Measurements from ENCODE around the gene ARR3. TPM values are rescaled to one million over a fixed set of nuclear protein-coding genes. Genes with fewer than 3 reads are reported as not detected.
"Not testable (repeated sequence)": the region's sequence is repeated elsewhere in the genome, so short reads cannot be mapped to it uniquely, and the experiment has no call there.

Gene ARR3
- total RNA-seq (not detected), polyA plus RNA-seq (ENCODE audit: insufficient read length in 2 of 2) (under 1 TPM in 1 of 2 donors, not detected in 1; 0.45 TPM)
- long read RNA-seq, donor 1 = 0 reads
- long read RNA-seq, donor 2 = 0 reads
- long read RNA-seq, donor 3 = 0 reads
- long read RNA-seq, donor 4, partial matches to known transcripts = 62 of 183 reads
- long read RNA-seq, donor 4, other reads (novel, unspliced or antisense) = 121 of 183 reads

DNA sequence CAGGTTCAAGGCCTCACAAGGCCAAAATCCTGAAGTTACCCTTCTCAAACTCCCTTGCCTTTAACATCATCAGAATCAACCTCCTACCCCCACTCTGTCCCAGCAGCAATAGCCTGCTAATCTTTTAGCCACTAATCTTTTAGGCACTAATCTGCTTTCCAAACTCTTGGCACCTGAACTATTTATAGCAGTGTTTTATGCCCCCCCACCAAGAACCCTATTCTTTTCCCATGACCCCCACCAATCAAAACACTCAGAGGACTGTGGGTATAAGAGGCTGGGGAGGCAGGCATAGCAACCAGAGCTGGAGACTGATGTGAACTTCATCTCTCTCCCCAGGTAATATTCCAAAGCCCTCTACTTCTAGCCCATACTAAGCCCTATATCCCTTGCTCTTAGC lies at the start of gene ARR3:
Gene ARR3 (plus strand): TSS at position 301 of the 400 bp plus-strand sequence. CDS start 1,052 bp downstream, outside the sequence.
- peaks cover 1% of the 10 kb centered on the region for H3K27me3 ChIP-seq (ENCODE audit: control insufficient read depth, insufficient read depth, low read length)
- H3K4me1 ChIP-seq (ENCODE audit: control insufficient read depth, insufficient read depth, low read length) = no peaks in the 10 kb centered on the region
- no peak for DNase-seq (ENCODE audit: low read depth in 4 of 6, low spot score in 6 of 6)
- H3K27ac ChIP-seq (ENCODE audit: low read depth, low read length) = no peak within 1 kb of the TSS
- no peaks in the 10 kb centered on the region for H3K9me3 ChIP-seq (ENCODE audit: control insufficient read depth, insufficient read depth, low read length)
- H3K36me3 ChIP-seq (ENCODE audit: control insufficient read depth, insufficient read depth, low read length) = no peaks in the 10 kb centered on the region
- no peak within 1 kb of the TSS for H3K4me3 ChIP-seq (ENCODE audit: low read depth, low read length)

DNA sequence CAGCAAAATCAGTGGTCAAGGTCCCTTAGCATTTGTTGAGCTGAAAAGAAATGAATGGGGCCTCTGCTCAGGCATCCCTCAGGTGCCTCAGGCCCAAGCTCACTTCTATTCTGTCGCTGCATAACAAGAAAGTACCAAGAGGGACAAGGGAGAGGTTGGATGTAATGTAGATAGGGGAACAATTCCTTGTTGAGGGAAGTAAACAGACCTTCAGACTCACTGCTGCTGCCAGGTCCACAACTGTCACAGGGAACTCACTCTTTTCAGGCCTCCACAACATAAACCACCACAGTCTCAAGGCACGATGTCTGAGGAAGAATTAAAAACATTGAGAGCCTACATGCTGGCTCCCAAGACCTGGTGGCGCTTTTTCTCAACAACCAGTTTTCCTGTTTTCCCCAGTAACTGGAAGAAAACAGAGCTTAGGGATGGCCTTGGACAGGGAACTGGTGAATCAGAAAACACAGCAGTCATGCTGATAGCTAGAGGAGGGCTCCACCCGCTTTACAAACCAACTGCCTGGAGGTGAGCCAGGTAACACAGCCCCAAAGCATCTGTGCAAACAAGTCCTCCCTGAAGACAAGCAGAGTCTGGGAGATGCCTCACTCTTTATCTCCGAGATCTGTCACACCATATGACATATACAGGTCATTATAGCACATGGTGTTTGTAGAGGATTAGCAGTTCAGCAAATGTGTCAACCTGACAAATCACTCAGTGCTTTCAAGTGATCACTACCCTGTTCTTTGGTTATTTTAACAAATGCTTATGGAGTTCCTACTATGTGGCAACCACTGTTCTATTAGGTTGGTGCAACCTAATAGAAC lies 48.0 kb upstream of the ARR3 start:
- Histone ChIP-seq H3K27me3 (ENCODE audit: control insufficient read depth, insufficient read depth, low read length) (no peaks in the 10 kb centered on the region), H3K9me3 (ENCODE audit: control insufficient read depth, insufficient read depth, low read length) (no peaks in the 10 kb centered on the region), H3K4me1 (ENCODE audit: control insufficient read depth, insufficient read depth, low read length) (no peaks in the 10 kb centered on the region), H3K36me3 (ENCODE audit: control insufficient read depth, insufficient read depth, low read length) (no peaks in the 10 kb centered on the region), H3K4me3 (ENCODE audit: low read depth, low read length) (no peak overlapping the region), H3K27ac (ENCODE audit: low read depth, low read length) (no peak overlapping the region)
- DNase-seq (ENCODE audit: low read depth in 4 of 6, low spot score in 6 of 6) = peak in 1 of 6 donors; percentile 51
- 80% methylated on average over 1 of the region's 5 CpGs for WGBS (ENCODE audit: insufficient coverage)

DNA sequence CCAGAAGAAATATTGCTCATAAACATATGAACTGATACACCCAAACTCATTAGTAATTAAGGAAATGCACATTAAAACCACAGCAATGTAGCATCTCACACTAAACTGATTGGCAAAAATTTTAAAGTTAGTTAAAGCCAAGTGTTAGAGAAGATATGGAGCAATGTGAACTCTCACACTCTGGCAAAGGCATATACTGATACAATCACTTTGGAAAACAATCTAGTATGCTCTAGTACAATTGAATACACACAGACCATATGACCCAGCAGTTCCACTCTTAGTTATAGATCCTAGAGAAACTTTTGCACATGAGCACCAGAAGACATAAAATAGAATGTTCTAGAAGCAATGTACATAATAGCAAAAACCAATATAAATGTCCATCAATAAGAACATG lies 42.1 kb upstream of the ARR3 start:
- no peaks in the 10 kb centered on the region for H3K36me3 ChIP-seq (ENCODE audit: control insufficient read depth, insufficient read depth, low read length)
- H3K27me3 ChIP-seq (ENCODE audit: control insufficient read depth, insufficient read depth, low read length) = no peaks in the 10 kb centered on the region
- H3K9me3 ChIP-seq (ENCODE audit: control insufficient read depth, insufficient read depth, low read length) = no peaks in the 10 kb centered on the region
- DNase-seq (ENCODE audit: low read depth in 4 of 6, low spot score in 6 of 6) = no peak
- H3K4me1 ChIP-seq (ENCODE audit: control insufficient read depth, insufficient read depth, low read length) = no peaks in the 10 kb centered on the region
- no peak overlapping the region for H3K4me3 ChIP-seq (ENCODE audit: low read depth, low read length)
- H3K27ac ChIP-seq (ENCODE audit: low read depth, low read length) = no peak overlapping the region

DNA sequence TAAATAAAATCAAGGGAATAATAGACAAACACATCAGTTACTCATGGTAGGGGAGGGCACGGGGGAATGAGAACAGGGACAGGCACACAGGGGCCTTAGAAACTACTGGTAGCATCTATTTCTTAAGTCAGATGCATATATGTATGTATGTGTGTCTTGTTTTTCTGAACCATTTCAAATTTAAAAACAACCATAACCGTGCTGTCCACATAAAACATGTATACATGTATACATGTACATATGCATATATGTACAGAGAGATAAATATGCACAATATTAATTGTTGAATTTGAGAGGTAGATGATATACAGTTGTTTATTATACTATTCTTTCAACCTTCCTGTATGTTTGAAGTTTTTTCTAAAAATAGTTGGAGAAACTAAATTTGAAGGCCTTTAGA lies 41.4 kb upstream of the ARR3 start:
- no peak overlapping the region for H3K4me3 ChIP-seq (ENCODE audit: low read depth, low read length)
- no peaks in the 10 kb centered on the region for H3K4me1 ChIP-seq (ENCODE audit: control insufficient read depth, insufficient read depth, low read length)
- WGBS (ENCODE audit: insufficient coverage) = no CpG with 5 or more reads among the region's 2 CpGs
- no peak overlapping the region for H3K27ac ChIP-seq (ENCODE audit: low read depth, low read length)
- no peaks in the 10 kb centered on the region for H3K27me3 ChIP-seq (ENCODE audit: control insufficient read depth, insufficient read depth, low read length)
- H3K9me3 ChIP-seq (ENCODE audit: control insufficient read depth, insufficient read depth, low read length) = no peaks in the 10 kb centered on the region
- DNase-seq (ENCODE audit: low read depth in 4 of 6, low spot score in 6 of 6) = no peak
- no peaks in the 10 kb centered on the region for H3K36me3 ChIP-seq (ENCODE audit: control insufficient read depth, insufficient read depth, low read length)

DNA sequence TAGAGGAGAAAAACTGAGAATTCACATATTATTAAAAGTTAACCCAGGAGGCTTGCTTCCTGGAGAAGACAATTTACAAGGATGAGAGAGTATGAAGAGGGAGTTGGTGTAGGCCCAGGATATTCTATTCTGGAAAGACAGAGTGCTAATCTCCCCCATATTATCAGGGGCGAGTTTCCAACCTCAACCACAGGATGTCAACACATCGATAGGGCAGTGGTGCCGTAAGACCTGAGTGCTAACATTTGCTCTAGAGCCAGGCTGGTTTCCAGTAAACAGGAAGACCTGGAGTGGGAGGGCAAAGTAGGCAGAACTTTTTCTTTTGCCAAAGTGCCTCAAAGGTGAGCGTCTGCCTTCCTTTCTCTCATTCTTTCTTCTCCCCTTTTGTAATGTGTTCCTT lies 36.5 kb upstream of the ARR3 start:
- H3K27ac ChIP-seq (ENCODE audit: low read depth, low read length) = no peak overlapping the region
- no peaks in the 10 kb centered on the region for H3K9me3 ChIP-seq (ENCODE audit: control insufficient read depth, insufficient read depth, low read length)
- no peaks in the 10 kb centered on the region for H3K27me3 ChIP-seq (ENCODE audit: control insufficient read depth, insufficient read depth, low read length)
- H3K4me1 ChIP-seq (ENCODE audit: control insufficient read depth, insufficient read depth, low read length) = no peaks in the 10 kb centered on the region
- no peak overlapping the region for H3K4me3 ChIP-seq (ENCODE audit: low read depth, low read length)
- WGBS (ENCODE audit: insufficient coverage) = 67% methylated on average over 1 of the region's 4 CpGs
- DNase-seq (ENCODE audit: low read depth in 4 of 6, low spot score in 6 of 6) = no peak
- no peaks in the 10 kb centered on the region for H3K36me3 ChIP-seq (ENCODE audit: control insufficient read depth, insufficient read depth, low read length)

DNA sequence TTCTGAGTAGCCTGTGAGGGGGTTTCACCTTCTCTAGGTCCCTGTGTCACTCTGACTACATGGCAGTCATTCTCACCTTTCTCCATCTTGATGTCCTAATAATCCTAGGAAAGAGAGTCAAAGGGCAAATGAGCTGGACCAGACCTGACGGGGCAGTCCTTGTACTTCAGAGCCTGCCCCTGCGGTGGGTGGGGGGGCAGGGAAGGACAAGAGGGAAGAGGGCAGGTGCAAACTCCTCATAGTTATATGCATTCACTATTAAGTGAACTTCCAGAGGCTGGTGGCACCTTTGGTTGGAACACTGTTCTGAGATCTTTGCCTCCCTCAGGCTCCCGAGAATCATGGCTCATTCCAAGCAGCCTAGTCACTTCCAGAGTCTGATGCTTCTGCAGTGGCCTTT lies 33.8 kb upstream of the ARR3 start, which contains the start of gene AWAT1:
Gene AWAT1 (plus strand): TSS at position 301 of the 400 bp plus-strand sequence. CDS start 41 bp downstream, at position 342.
- Histone ChIP-seq H3K9me3 (ENCODE audit: control insufficient read depth, insufficient read depth, low read length) (no peaks in the 10 kb centered on the region), H3K27ac (ENCODE audit: low read depth, low read length) (no peak within 1 kb of the TSS), H3K27me3 (ENCODE audit: control insufficient read depth, insufficient read depth, low read length) (no peaks in the 10 kb centered on the region), H3K4me3 (ENCODE audit: low read depth, low read length) (no peak within 1 kb of the TSS), H3K36me3 (ENCODE audit: control insufficient read depth, insufficient read depth, low read length) (no peaks in the 10 kb centered on the region), H3K4me1 (ENCODE audit: control insufficient read depth, insufficient read depth, low read length) (no peaks in the 10 kb centered on the region)
- no peak for DNase-seq (ENCODE audit: low read depth in 4 of 6, low spot score in 6 of 6)
- 64% methylated on average over 1 of the region's 3 CpGs for WGBS (ENCODE audit: insufficient coverage)

DNA sequence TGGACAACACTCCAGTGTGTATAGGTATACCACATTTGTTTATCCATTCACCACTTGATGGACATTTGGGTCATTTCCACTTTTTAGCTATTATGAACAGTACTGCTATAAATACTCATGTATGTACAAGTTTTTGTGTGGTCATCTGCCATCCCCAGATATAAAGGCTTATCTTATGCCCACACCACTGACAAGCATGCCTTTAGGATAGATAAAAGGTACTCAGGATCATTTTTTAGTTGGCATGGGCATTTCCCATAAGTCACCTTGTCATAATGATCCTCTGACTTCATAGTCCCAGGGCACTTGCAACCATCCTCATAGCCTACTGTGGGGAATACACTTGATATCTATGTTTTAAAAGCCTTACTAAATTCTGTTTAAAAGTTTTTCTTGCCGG lies 27.4 kb upstream of the ARR3 start:
- Histone ChIP-seq H3K4me1 (ENCODE audit: control insufficient read depth, insufficient read depth, low read length) (no peaks in the 10 kb centered on the region), H3K27ac (ENCODE audit: low read depth, low read length) (no peak overlapping the region), H3K27me3 (ENCODE audit: control insufficient read depth, insufficient read depth, low read length) (no peaks in the 10 kb centered on the region), H3K36me3 (ENCODE audit: control insufficient read depth, insufficient read depth, low read length) (no peaks in the 10 kb centered on the region), H3K4me3 (ENCODE audit: low read depth, low read length) (no peak overlapping the region), H3K9me3 (ENCODE audit: control insufficient read depth, insufficient read depth, low read length) (no peaks in the 10 kb centered on the region)
- WGBS (ENCODE audit: insufficient coverage) = 83% methylated on average over 1 of the region's 1 CpG
- no peak for DNase-seq (ENCODE audit: low read depth in 4 of 6, low spot score in 6 of 6)

DNA sequence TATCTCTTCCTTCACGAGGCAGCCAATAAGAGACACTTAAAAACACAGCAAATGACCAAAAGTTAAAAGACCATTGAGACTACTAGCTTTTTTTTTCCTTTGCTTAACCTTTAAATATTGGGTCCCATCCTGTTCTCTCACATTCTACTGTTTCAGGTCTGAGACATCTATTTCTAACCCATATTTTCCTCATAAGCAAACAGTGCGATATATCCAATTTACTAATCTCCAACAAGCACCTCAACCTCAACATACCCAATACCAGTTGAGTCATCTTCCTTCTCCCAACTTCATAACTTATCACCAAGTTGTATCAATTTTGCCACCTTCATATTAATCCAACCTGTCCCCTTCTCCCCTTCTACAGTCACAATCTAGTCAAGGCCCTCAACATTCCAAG lies 26.6 kb upstream of the ARR3 start:
- Histone ChIP-seq H3K27me3 (ENCODE audit: control insufficient read depth, insufficient read depth, low read length) (no peaks in the 10 kb centered on the region), H3K9me3 (ENCODE audit: control insufficient read depth, insufficient read depth, low read length) (no peaks in the 10 kb centered on the region), H3K27ac (ENCODE audit: low read depth, low read length) (no peak overlapping the region), H3K36me3 (ENCODE audit: control insufficient read depth, insufficient read depth, low read length) (no peaks in the 10 kb centered on the region), H3K4me3 (ENCODE audit: low read depth, low read length) (no peak overlapping the region), H3K4me1 (ENCODE audit: control insufficient read depth, insufficient read depth, low read length) (no peaks in the 10 kb centered on the region)
- no peak for DNase-seq (ENCODE audit: low read depth in 4 of 6, low spot score in 6 of 6)
- 85% methylated on average over 2 of the region's 2 CpGs for WGBS (ENCODE audit: insufficient coverage)

DNA sequence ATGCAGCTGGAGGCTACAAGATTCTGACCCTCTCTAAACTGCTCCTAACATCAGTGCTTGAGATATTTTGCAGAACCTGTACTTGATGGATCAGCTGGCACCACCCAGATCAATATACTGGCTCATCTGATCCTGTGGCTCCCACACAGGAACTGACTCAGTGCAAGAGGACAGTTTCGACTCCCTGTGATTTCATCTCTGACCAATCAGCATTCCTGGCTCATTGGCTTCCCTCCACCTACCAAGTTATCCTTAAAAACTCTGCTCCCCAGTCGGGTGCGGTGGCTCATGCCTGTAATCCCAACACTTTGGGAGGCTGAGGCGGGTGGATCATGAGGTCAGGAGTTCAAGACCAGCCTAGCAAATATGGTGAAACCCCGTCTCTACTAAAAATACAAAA lies 24.5 kb upstream of the ARR3 start:
- H3K4me1 ChIP-seq (ENCODE audit: control insufficient read depth, insufficient read depth, low read length); DNase-seq (ENCODE audit: low read depth in 4 of 6, low spot score in 6 of 6); H3K36me3 ChIP-seq (ENCODE audit: control insufficient read depth, insufficient read depth, low read length); H3K27me3 ChIP-seq (ENCODE audit: control insufficient read depth, insufficient read depth, low read length); H3K27ac ChIP-seq (ENCODE audit: low read depth, low read length); H3K9me3 ChIP-seq (ENCODE audit: control insufficient read depth, insufficient read depth, low read length); H3K4me3 ChIP-seq (ENCODE audit: low read depth, low read length): not testable (repeated sequence)
- 68% methylated on average over 2 of the region's 5 CpGs for WGBS (ENCODE audit: insufficient coverage)

DNA sequence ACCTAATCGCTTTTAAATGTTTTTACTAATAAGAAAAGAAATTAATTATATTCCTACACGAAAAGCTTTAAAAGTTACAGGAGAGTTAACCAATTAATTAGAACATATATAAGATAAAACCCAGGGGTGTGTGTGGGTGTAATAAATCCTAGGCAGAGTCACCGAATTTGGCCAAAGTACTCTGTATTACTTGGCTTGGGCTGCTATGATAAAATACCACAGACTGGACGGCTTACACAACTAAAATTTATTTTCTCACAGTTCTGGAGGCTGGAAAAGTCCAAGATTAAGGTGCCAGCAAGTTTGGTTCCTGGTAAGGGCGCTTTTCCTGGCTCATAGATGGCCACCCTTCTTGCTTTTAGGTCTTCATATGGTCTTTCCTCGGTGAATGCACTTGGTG lies 23.3 kb upstream of the ARR3 start:
- Histone ChIP-seq H3K27ac (ENCODE audit: low read depth, low read length) (no peak overlapping the region), H3K9me3 (ENCODE audit: control insufficient read depth, insufficient read depth, low read length) (no peaks in the 10 kb centered on the region), H3K27me3 (ENCODE audit: control insufficient read depth, insufficient read depth, low read length) (no peaks in the 10 kb centered on the region), H3K4me3 (ENCODE audit: low read depth, low read length) (no peak overlapping the region), H3K4me1 (ENCODE audit: control insufficient read depth, insufficient read depth, low read length) (no peaks in the 10 kb centered on the region), H3K36me3 (ENCODE audit: control insufficient read depth, insufficient read depth, low read length) (no peaks in the 10 kb centered on the region)
- WGBS (ENCODE audit: insufficient coverage) = no CpG with 5 or more reads among the region's 6 CpGs
- DNase-seq (ENCODE audit: low read depth in 4 of 6, low spot score in 6 of 6) = no peak

All from spinal cord (tissue), 10 donors.